ENCODE data around the gene ANAPC16.

GRCh38 chr10:72200883-72201282 lies 14.9 kb upstream of the ANAPC16 start:
- no peak for TF ChIP-seq CTCF (IDR thresholded peaks at IDR 0.05)
- no peak for TF ChIP-seq POLR2A (IDR thresholded peaks at IDR 0.05; ENCODE audit: low read depth)
